CD14-positive monocyte (primary cell): ENCODE results near the gene TMEM184A. TPM values are rescaled to one million over a fixed set of nuclear protein-coding genes. Genes with fewer than 3 reads are reported as not detected.

Experiments used
- DNase-seq, 3 donors: peaks; one replicate each; pipeline ENCODE4 v3.0.0-alpha.2; 2011 to 2022
- H2AFZ ChIP-seq: 2 replicates; pipeline ENCODE4 v1.6.0; 2012; ENCODE audit warnings: mild to moderate bottlenecking, low read depth, low read length, inconsistent platforms; ENCODE audit not compliant: insufficient read depth, poor library complexity, severe bottlenecking
- H3K27ac ChIP-seq, 2 donors: 1 replicate in 1 of 2; 2 replicates in 1 of 2; pipeline ENCODE4 v1.5.1; 2012 to 2013; ENCODE audit warnings: low read length in 2 of 2, control low read depth in 1 of 2, inconsistent platforms in 1 of 2, low read depth in 1 of 2, mild to moderate bottlenecking in 1 of 2
- H3K27me3 ChIP-seq, 2 donors: one replicate each; pipeline versions ENCODE4 v1.6.0 to v1.6.1; 2011 to 2013; ENCODE audit warnings: low read length in 2 of 2; ENCODE audit not compliant: control insufficient read depth in 2 of 2, insufficient read depth in 2 of 2
- H3K36me3 ChIP-seq, 2 donors: replicated peaks in 1 of 2; 1 replicate in 1 of 2; 2 replicates in 1 of 2; pipeline versions ENCODE4 v1.5.1 to v1.6.1; 2012 to 2013; ENCODE audit warnings: low read length in 2 of 2, control low read depth in 1 of 2, inconsistent platforms in 1 of 2, mild to moderate bottlenecking in 1 of 2; ENCODE audit not compliant: insufficient read depth in 2 of 2, control insufficient read depth in 1 of 2
- H3K4me1 ChIP-seq, 2 donors: 1 replicate in 1 of 2; 2 replicates in 1 of 2; pipeline versions ENCODE4 v1.5.1 to v1.6.1; 2012 to 2013; ENCODE audit warnings: low read length in 2 of 2, control low read depth in 1 of 2, inconsistent platforms in 1 of 2, mild to moderate bottlenecking in 1 of 2, moderate library complexity in 1 of 2; ENCODE audit not compliant: insufficient read depth in 2 of 2, control insufficient read depth in 1 of 2
- H3K4me2 ChIP-seq: replicated peaks from 2 replicates; pipeline ENCODE3; 2012; ENCODE audit warnings: low read length, moderate library complexity, mild to moderate bottlenecking; ENCODE audit not compliant: poor library complexity, severe bottlenecking; ENCODE audit errors: extremely low read depth
- H3K4me3 ChIP-seq, 3 experiments: fragments of 200-600 bp in 1 of 3; sonication (generic) in 1 of 3; replicated peaks in 1 of 3; 1 replicate in 2 of 3; 2 replicates in 1 of 3; pipeline ENCODE4 v1.5.1; 2011 to 2013; ENCODE audit warnings: low read length in 3 of 3, mild to moderate bottlenecking in 3 of 3, control low read depth in 2 of 3, low read depth in 2 of 3, inconsistent platforms in 1 of 3, moderate library complexity in 1 of 3
- H3K79me2 ChIP-seq: 2 replicates; pipeline ENCODE4 v1.6.0; 2012; ENCODE audit warnings: mild to moderate bottlenecking, control low read depth, inconsistent platforms, low read length, moderate library complexity; ENCODE audit not compliant: insufficient read depth
- H3K9ac ChIP-seq: 2 replicates; pipeline ENCODE4 v1.6.0; 2017; ENCODE audit warnings: low read length, mild to moderate bottlenecking; ENCODE audit not compliant: insufficient read depth, poor library complexity, severe bottlenecking
- H3K9me3 ChIP-seq, 2 donors: replicated peaks in 1 of 2; 1 replicate in 1 of 2; 2 replicates in 1 of 2; pipeline versions ENCODE4 v1.5.1 to v1.6.1; 2012 to 2013; ENCODE audit warnings: low read length in 2 of 2, control low read depth in 1 of 2; ENCODE audit not compliant: control insufficient read depth in 1 of 2, insufficient read depth in 1 of 2
- H4K20me1 ChIP-seq: 2 replicates; pipeline ENCODE4 v1.6.0; 2012; ENCODE audit warnings: mild to moderate bottlenecking, low read length, control low read depth, moderate library complexity; ENCODE audit not compliant: insufficient read depth
- H3K27ac Mint-ChIP-seq, 7 donors: one replicate each; pipeline ENCODE4 v1.8.0; 2020; ENCODE audit warnings: mild to moderate bottlenecking in 7 of 7, mixed read lengths in 7 of 7, moderate library complexity in 6 of 7, inconsistent platforms in 2 of 7
- H3K27me3 Mint-ChIP-seq, 3 donors: one replicate each; pipeline ENCODE4 v1.8.0; 2021 to 2022; ENCODE audit warnings: low read depth in 3 of 3, mild to moderate bottlenecking in 3 of 3, mixed read lengths in 3 of 3, moderate library complexity in 3 of 3, inconsistent platforms in 1 of 3
- H3K36me3 Mint-ChIP-seq, 2 donors: one replicate each; pipeline ENCODE4 v1.8.0; 2020; ENCODE audit warnings: mixed read lengths in 2 of 2, inconsistent platforms in 1 of 2, mild to moderate bottlenecking in 1 of 2
- H3K4me1 Mint-ChIP-seq: one replicate; pipeline ENCODE4 v1.8.0; 2020; ENCODE audit warnings: mild to moderate bottlenecking, mixed read lengths
- H3K4me3 Mint-ChIP-seq, 2 donors: one replicate each; pipeline ENCODE4 v1.8.0; 2020; ENCODE audit warnings: mild to moderate bottlenecking in 2 of 2, mixed read lengths in 2 of 2, moderate library complexity in 1 of 2
- H3K9me3 Mint-ChIP-seq, 7 donors: one replicate each; pipeline ENCODE4 v1.8.0; 2020 to 2022; ENCODE audit warnings: mixed read lengths in 7 of 7, mild to moderate bottlenecking in 6 of 7, moderate library complexity in 6 of 7, inconsistent platforms in 2 of 7
- CTCF ChIP-seq: fragments of 200-600 bp; IDR thresholded peaks from one replicate; pipeline ENCODE4 v1.8.0; 2022; ENCODE audit warnings: antibody characterized with exemption, mild to moderate bottlenecking
- WGBS: methylation state at CpG from one replicate; pipeline ENCODE4 v1.1.5; 2013; ENCODE audit warnings: missing lambda C conversion rate; ENCODE audit not compliant: insufficient coverage; 5-methylcytosine and 5-hydroxymethylcytosine counted together
- intact Hi-C, 2 donors: fragments of 100-400 bp; cut with micrococcal nuclease; formaldehyde crosslinking; loops; one replicate each; pipeline versions ENCODE4 v1.15.0 to v1.15.1; 2023
- polyA plus RNA-seq, 3 donors: library from polyadenylated mRNA; depleted of rRNA in 1 of 3; unstranded in 2 of 3; stranded (reverse) in 1 of 3; fragments of 300-500 nt in 2 of 3; fragments of >200 nt in 1 of 3; fragmentation: Illumina TruSeq in 2 of 3; gene quantifications; 1 replicate in 2 of 3; 2 replicates in 1 of 3; pipeline ENCODE4 v1.2.3, GENCODE V29; 2012 to 2021

TMEM184A gene
- polyA plus RNA-seq, 3 donors: not detected

- no peak for DNase-seq
- no peak overlapping the region for H3K27ac Mint-ChIP-seq
- WGBS: 96% methylated on average over 24 of the region's 32 CpGs
Measured at GRCh38 chr7:1558841-1559625, 3.0 kb upstream of the TMEM184A start.

More at GRCh38 chr7:1558841-1559625, 3.0 kb upstream of the TMEM184A start:
- TF ChIP-seq CTCF: no peak
- Histone ChIP-seq H2AFZ (no peak overlapping the region), H3K27ac (no peak overlapping the region), H3K36me3 (no peaks in the 10 kb centered on the region), H3K9me3 (no peaks in the 10 kb centered on the region), H3K4me2 (no peak overlapping the region), H4K20me1 (no peaks in the 10 kb centered on the region), H3K79me2 (no peaks in the 10 kb centered on the region), H3K27me3 (peaks cover 0 to 1% of the 10 kb centered on the region in 2 donors), H3K4me1 (peaks cover 2 to 4% of the 10 kb centered on the region in 2 donors), H3K9ac (no peak overlapping the region), H3K4me3 (no peak overlapping the region)
- Mint-ChIP-seq H3K27me3 (peaks cover 0 to 8% (median 2%) of the 10 kb centered on the region in 3 donors), H3K9me3 (peaks cover 0 to 6% (median 0%) of the 10 kb centered on the region in 7 donors), H3K36me3 (no peaks in the 10 kb centered on the region), H3K4me3 (no peak overlapping the region), H3K4me1 (peaks cover 7% of the 10 kb centered on the region)
- intact Hi-C loops: no loop called here
